ENCODE data around the gene NKD2.
"Not testable (repeated sequence)": the region's sequence is repeated elsewhere in the genome, so short reads cannot be mapped to it uniquely, and the experiment has no call there.

Gene NKD2

GRCh38 chr5:1057485-1058082, 49.0 kb downstream of the NKD2 start:
- no peak for DNase-seq (ENCODE audit: low read depth)

GRCh38 chr5:1058083-1058945, 49.7 kb downstream of the NKD2 start:
- no peak for DNase-seq (ENCODE audit: low read depth)

GRCh38 chr5:1058988-1059883, 50.6 kb downstream of the NKD2 start:
- DNase-seq (ENCODE audit: low read depth), result no peak

- no peak for DNase-seq (ENCODE audit: low read depth)
Observed at GRCh38 chr5:1059884-1060263, 51.3 kb downstream of the NKD2 start.

- no peak for DNase-seq (ENCODE audit: low read depth)
Observed at GRCh38 chr5:1060535-1060981, 52.0 kb downstream of the NKD2 start.

GRCh38 chr5:1061292-1061691, 52.7 kb downstream of the NKD2 start:
- not testable (repeated sequence) for DNase-seq (ENCODE audit: low read depth)

GRCh38 chr5:1061916-1062315, 53.3 kb downstream of the NKD2 start:
- DNase-seq (ENCODE audit: low read depth), result no peak

- no peak for DNase-seq (ENCODE audit: low read depth)
Observed at GRCh38 chr5:1062761-1063568, 54.4 kb downstream of the NKD2 start.

GRCh38 chr5:1063661-1064382, 55.2 kb downstream of the NKD2 start:
- no peak for DNase-seq (ENCODE audit: low read depth)

- no peak for DNase-seq (ENCODE audit: low read depth)
Observed at GRCh38 chr5:1064383-1065142, 56.0 kb downstream of the NKD2 start.

- DNase-seq (ENCODE audit: low read depth), result no peak
Observed at GRCh38 chr5:1065143-1065750, 56.6 kb downstream of the NKD2 start.

- DNase-seq (ENCODE audit: low read depth), result no peak
Observed at GRCh38 chr5:1065891-1066650, 57.5 kb downstream of the NKD2 start.

GRCh38 chr5:1066676-1067075, 58.1 kb downstream of the NKD2 start:
- DNase-seq (ENCODE audit: low read depth), result no peak

GRCh38 chr5:1067141-1068121, 58.8 kb downstream of the NKD2 start:
- DNase-seq (ENCODE audit: low read depth), result no peak

- no peak for DNase-seq (ENCODE audit: low read depth)
Observed at GRCh38 chr5:1068204-1068894, 59.7 kb downstream of the NKD2 start.

- DNase-seq (ENCODE audit: low read depth), result no peak
Observed at GRCh38 chr5:1068895-1069719, 60.5 kb downstream of the NKD2 start.
